Stimulated activated CD4-positive, alpha-beta T cell treated with anti-CD3 and anti-CD28 coated beads, Interleukin-2, amount 100 ng/mL, for 24 hours (primary cell): ENCODE results near the gene CC2D2B.
"Not testable (repeated sequence)": the region's sequence is repeated elsewhere in the genome, so short reads cannot be mapped to it uniquely, and the experiment has no call there.

Source experiments
- DNase-seq, 2 donors: peaks; one replicate each; pipeline ENCODE4 v3.0.0-alpha.2; 2020

The CC2D2B gene

DNA sequence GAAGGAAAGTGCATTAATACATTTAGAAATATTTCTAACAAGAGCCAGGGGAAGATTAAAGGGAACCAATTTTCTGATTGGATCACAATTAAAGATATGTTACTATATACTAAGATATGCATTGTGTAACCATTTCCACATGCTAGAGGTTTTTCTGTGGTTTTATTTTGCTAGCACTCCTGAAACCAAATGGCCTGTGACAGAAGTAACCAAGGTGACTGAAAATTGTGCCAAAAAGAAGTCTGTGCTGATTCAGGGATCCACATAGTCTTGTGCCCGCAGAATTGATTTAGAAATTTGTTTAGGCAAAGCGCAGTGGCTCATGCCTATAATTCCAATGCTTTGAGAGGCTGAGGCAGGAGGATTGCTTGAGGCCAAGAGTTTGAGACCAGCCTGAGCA lies 1.8 kb downstream of the CC2D2B start:
- DNase-seq = no peak

GRCh38 chr10:95916039-95916438 lies 8.3 kb downstream of the CC2D2B start:
- DNase-seq = not testable (repeated sequence)

GRCh38 chr10:95920798-95921426 lies 13.1 kb downstream of the CC2D2B start:
- DNase-seq = no peak

DNA sequence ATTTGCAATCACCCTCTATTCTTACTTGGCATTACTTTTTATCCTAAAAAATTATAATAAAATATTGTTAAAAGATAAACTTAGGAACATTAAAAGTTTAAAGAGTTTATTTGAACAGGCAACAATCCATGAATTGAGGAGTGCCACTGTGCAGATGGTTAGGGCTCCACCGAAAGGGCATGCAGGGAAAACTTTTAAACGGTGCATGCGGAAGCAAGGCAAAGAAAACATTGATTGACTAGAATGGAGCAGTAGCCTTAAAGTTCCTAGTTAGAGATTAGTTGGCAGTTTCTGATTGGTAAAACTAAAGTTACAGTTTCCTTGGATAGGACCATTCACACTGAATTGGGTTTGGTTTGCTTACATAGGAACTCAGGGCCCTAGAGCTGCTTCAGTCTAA lies 17.3 kb downstream of the CC2D2B start:
- DNase-seq = no peak

DNA sequence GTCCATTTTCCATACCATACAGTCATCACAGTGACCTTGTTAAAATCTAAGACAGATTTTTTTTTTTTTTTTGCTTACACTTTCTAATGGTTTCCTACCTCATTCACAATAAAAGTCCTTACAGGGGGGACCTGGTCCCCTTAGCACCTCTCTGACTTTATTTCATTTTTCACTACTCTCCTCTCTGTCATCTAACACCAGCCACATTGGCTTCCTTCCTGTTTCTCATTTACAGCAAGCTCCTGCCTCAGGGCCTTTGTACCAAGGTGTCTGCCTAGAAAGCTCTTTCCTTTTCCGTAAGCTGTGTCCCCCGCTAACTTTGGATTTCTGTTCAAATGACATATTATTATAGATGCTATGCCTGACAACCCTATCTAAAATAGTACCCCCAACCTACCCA lies 27.7 kb downstream of the CC2D2B start:
- DNase-seq = no peak

GRCh38 chr10:95941115-95941514 lies 33.3 kb downstream of the CC2D2B start:
- no peak for DNase-seq

DNA sequence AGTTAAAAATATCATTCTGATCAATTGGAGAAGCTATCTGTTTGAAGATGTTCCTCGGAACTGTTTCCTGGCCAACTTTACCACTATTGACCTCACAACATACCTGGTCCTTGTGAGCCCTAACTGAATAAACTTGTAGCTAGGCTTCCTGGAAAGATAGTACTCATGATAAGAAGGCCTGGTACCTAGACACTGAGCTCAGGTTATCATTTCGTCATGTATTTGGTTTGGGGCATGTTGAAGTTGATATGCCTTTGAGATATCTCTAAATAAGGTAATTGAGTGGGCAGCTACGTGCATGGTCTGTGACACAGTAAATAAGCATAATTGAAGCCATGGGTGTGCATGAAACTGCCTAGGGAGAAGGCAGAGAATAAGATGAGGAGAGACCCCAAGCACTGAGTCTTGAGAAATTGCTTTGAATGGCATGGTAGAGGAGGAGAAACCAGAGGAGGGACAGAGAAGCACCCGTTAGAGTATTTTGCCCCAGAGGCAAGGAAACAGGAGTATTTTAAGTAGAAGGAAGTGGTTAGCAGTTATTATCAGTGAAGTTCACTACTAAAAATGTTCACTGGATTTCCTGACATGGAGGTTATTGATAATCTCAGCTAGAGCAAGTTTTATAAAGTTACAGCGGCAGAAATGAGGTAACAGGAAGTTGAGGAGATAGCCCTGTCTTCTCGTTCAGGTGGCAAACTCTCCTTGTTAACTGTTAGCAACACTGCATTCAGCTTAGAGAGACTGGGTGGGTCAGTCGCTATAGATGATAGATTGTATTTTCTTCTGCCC lies 55.6 kb downstream of the CC2D2B start:
- DNase-seq = no peak

DNA sequence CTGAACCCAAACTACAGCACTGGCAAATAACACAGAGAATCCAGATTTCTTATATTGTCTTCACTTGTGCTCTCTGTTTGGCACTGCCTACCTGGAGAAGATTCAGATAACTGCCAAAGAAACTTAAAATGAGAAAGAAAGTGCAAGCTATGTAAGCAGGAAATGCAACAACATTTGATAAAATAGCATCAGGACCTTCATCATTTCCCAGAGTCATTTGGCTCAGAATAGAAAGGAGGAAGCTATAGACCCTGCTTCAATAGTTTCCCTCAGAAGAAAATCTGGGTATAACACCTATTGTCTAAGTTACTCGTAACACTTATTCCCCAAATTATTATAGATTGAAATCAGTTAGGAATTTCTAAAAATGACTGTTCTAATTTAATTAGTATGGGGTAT lies 56.2 kb downstream of the CC2D2B start:
- no peak for DNase-seq

- no peak for DNase-seq
Measured at GRCh38 chr10:95964756-95965155, 57.0 kb downstream of the CC2D2B start.

- DNase-seq = no peak
Measured at GRCh38 chr10:95976362-95977229, 68.8 kb downstream of the CC2D2B start.

GRCh38 chr10:95982200-95982599 lies 74.4 kb downstream of the CC2D2B start:
- DNase-seq = no peak

DNA sequence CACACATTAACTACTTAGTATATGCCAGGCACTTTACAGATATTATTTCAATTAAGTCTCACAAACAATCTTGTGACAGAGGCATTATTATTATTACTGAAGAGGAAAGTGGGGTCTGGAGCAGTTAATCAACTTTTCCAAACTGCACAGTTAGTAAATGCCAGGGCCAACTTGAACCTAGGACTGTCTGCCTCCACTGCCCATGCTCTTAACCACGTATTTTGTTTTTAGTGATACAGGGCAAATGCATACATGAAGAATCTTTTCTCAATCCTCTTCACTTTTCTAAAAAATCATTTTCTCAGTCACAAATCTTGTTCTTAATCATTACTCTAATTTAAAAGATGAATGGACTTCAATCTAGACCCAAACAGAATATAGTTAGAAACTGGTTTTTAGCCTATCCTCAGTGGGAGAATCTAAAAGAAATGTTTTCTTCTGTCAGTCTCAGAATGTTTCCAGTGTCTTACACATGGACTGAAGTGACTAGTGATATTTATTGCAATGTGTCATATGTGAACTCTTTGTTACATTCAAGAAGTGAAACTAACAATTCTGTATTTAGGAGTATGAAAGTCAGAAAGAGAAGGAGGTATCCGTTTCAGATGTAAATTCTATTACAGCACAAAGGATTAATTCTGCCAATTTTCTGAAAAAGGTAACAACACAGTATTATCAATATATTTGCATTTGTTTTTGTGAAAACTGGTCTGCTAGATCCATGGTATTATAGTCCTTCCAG lies 80.1 kb downstream of the CC2D2B start:
- DNase-seq = no peak

DNA sequence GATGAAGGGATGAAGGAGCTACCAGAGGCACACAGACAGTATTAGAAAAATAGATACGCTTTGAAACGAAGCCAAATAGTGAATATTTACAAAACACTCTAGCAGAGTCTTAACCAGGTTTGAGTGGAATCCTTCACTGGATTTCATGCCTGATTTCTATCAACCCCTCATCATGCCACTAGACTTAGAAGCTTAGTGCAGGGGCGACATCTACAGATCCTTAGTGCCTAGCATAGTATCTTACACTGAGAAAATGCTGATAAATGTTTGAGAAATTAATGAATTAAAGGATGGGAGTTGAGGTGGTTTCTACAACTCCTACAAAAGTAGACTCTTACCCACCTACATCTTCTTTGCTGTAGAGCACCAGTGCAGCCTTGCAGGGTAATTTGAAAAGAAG lies 80.9 kb downstream of the CC2D2B start:
- no peak for DNase-seq

DNA sequence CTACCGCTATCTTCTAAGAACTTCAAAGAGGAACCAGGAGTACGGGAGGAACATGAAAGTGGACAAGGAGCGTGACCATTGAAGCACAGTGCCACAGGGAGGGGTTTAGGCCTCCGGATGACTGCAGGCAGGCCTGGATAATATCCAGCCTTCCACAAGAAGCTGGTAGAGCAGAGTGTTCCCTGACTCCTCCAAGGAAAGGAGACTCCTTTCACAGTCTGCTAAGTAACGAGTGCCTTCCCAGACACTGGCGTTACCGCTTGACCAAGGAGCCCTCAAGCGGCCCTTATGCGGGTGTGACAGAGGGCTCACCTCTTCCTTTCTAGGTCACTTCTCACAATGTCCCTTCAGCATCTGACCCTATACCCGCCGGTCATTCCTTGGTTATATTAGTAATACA lies 86.6 kb downstream of the CC2D2B start:
- DNase-seq = not testable (repeated sequence)

DNA sequence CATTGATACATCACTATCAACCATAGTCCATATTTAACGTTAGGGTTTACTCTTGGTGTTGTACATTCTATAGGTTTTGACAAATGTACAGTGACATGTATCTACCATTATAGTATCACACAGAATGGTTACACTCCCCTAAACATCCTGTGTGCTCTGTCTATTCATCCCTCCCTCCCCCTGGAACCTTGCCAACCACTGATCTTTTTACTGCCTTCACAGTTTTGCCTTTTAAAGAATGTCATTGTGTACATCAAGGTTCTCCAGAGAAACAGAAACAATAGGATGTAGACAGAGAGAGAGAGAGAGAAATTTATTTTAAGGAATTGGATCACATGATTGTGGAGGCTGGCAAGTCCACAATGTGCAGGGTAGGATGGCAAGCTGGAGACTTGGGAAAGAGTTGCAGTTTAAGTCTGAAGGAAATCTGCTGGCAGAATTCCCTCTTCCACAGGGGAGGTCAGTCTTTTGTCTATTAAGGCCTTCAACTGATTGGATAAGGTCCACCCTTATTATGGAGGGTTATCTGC lies 90.5 kb downstream of the CC2D2B start:
- no peak for DNase-seq

GRCh38 chr10:96013956-96014355 lies 106.2 kb downstream of the CC2D2B start:
- DNase-seq = no peak

DNA sequence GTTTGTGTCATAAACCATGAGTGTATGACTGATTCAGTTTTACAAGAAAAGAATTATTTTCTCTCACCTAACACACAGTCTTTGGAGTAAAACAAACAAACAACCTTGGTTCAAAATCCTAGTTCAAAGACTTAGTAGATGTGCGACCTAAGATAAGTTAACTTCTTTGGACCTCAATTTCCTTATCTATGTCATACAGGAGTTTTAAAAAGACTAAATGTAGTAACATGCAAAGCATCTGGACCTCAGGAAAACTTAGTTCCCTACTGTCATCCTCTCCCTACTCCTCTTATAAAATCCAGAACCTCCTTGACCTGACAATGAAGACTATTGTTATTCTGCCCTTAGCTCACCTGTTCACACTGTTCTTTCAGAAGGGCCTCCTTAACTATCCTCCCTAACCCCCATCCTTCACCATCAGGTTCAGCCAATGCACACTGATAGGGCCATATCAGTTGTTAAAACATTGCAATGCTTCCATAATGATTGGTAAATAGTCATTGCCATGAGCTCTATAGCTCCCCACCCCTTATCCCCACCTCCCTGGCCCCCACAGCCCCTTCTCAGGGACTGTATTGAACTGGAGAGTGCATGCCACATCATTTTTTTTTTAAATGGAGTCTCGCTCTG lies 106.8 kb downstream of the CC2D2B start:
- no peak for DNase-seq

- peak; percentile 5 to 39 for DNase-seq
Measured at GRCh38 chr10:96017191-96017687, 109.5 kb downstream of the CC2D2B start.

- no peak for DNase-seq
Measured at GRCh38 chr10:96021332-96021731, 113.6 kb downstream of the CC2D2B start.

DNA sequence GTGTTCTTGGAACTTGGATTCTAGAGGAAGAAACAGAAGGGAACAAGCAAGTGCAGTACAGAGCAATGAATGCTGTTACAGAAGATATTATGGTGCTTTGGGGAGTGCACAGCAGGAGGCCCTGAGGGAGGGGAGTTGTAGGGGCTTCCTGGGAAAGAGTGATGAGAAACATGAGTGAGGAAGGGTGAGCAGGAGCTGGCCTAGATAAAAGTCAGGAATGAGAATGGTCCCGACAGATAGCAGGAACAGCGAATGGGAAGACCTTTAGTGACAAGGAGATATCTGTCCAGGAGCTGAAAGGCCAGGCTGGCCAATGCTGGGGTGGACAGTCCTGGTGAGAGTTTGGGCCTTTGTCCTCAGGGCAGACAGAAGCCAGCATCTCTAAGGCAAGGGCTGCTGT lies 115.0 kb downstream of the CC2D2B start:
- no peak for DNase-seq

- DNase-seq = no peak
Measured at GRCh38 chr10:96023168-96023567, 115.4 kb downstream of the CC2D2B start.

GRCh38 chr10:96025566-96025965 lies 117.8 kb downstream of the CC2D2B start:
- DNase-seq = no peak
